Activated CD8-positive, alpha-beta memory T cell treated with anti-CD3 and anti-CD28 coated beads, Interleukin-2, amount 50 U/mL, for 24 hours (primary cell): ENCODE data around the gene LAMA5.

ENCODE experiments used
- DNase-seq: peaks from one replicate; pipeline ENCODE4 v3.0.0-alpha.2; 2020; ENCODE audit errors: extremely low read depth

The LAMA5 gene

DNA sequence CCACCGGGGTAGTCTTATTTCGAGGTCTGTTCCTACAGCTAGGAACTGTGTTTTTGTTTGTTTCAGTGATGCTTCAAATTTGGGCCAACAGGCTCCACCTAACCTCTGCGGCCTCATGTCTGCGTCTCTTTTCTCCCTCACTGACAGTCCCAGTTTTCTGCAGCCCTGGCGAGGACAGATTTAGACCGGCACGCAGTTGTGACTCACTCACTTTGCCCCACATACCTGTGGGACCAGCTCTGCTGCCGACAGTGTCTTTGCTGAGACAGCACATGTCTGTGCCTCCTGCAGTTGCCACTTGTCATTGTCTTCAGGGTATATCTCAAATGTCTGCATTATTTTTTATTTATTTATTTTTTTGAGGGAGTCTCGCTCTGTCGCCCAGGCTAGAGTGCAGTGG is 99.6 kb downstream of the LAMA5 start:
- DNase-seq = no peak

DNA sequence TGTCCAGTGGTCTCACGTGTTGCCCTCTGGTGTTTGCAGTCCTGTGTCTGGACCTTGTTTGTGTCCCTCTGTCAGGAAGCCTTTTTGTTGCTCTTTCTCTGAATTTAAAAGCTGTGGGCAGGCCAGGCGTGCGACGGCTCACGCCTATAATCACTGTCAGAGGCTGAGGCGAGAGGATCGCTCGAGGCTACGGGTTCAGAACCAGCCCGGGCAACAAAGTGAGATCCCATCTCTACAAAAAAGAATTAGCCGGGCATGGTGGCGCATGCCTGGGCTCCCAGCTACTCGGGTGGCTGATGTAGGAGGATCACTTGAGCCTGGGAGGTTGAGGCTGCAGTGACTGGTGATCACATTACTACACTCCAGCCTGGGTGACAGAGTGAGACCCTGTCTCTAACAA is 100.3 kb downstream of the LAMA5 start:
- DNase-seq = no peak

- DNase-seq = no peak
Measured at GRCh38 chr20:62266340-62266739, 100.8 kb downstream of the LAMA5 start.

DNA sequence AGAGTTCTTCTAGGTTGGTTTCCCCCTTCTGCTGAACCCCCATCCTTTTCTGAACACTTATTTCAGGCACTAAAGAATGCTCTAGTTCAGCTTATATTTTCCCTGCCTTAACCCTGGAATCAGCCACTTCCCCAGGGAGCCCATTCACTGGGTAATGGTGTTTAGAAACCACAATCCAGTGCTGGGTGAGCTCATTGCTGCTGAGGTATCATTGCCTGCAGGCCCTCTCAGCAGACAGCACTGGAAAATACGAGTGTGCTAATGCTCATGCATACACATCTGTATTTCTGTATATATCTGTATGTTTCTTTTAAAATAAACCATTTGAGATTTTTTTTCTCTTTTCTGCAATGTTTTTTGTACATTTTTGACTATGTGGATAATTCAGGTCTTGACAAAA is 101.7 kb downstream of the LAMA5 start:
- no peak for DNase-seq

DNA sequence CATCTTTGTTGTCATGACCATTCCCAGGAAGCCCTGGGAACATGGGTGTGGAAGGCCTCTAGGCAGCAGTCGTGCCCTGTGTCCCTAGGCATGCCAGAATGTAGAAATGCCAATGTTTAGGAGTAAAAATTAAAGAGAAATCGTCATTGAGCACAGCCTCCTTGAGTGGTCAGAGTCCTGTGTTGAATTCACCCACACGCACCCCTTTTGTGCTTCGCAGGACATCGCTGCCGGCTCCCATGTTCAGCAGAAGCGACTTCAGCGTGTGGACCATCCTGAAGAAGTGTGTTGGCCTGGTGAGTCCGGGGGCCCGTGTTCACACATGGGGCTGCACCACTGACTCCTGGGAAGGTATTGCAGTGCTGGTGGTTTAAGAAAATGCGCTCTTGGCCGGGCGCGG is 103.7 kb downstream of the LAMA5 start:
- no peak for DNase-seq

- no peak for DNase-seq
Measured at GRCh38 chr20:62262064-62262463, 105.0 kb downstream of the LAMA5 start.

- no peak for DNase-seq
Measured at GRCh38 chr20:62259294-62259565, 107.9 kb downstream of the LAMA5 start.
